GM19438 (cell line): ENCODE data around the gene GGTLC3.
A peak's percentile ranks its signal among the peaks of the same experiment; 100 is the strongest.
"Not testable (repeated sequence)": the region's sequence is repeated elsewhere in the genome, so short reads cannot be mapped to it uniquely, and the experiment has no call there.

Source experiments
- ATAC-seq: cut with Tn5 transposase; IDR thresholded peaks from one replicate; pipeline ENCODE4 v1.9.1; 2021; ENCODE audit warnings: low read depth; ENCODE audit not compliant: unreplicated experiment

GGTLC3 gene

DNA sequence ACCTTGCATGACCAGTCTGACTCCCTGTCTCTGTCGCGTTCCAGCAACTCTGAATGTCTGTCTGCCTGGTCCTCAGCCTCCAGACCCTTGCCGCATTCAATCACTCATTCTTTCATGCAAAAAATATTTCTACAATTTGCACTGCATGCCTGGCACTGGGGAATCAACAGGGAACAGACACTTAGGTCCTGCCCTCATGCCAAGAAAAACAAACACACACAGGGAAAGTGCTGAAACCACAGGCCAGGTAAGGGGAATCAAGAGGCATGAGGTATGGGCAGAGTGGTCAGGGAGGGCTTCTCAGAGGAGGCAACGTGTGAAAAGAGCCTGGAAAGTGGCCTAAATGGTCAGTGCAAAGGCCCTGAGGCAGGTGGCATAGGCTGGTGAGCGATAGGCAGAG is at the start of gene GGTLC3:
Gene GGTLC3, minus strand, starts transcription at position 101 of the 400 bp plus-strand sequence. CDS start 264 bp downstream, outside the sequence.
- not testable (repeated sequence) for ATAC-seq

DNA sequence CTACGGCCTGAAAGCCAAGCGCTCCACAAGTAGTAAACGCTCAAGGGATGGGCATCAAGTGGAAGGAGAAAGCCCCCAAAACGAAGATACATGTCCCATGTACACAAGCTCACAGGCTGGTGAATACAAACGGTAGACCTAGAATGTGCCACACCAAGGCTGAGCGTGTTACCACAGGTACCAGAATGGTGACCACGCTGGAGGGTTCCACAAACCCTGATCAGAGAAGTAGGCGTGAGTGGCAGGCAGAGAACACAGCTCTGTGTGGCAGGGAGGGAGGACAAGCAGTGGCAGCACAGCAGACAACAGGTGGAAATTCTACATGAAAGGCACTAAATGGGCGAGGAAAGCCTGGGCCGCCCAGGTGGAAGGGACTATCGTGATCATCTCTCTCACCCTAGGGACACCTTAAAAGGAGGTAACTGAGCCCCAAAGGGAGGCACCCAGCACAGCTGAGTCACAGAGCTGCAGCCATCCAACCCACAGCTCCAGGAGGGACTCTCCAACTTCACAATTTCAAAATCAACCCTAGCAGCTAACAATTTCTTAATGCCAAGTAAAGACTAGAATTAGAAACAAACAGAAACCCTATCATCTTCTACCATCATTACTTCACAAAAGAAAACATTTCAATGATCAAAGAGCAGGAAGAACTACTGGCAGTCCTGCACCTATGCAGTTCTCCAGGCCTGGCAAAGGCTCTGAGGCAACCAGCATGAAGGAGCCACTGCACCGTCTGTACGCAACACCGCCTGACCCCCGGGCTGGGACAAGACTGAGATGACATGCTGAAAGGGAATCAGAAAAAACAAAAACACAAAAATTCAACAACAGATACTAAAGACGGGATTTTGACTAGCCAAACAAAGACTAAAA is 42.4 kb upstream of the GGTLC3 start:
- ATAC-seq = not testable (repeated sequence)

DNA sequence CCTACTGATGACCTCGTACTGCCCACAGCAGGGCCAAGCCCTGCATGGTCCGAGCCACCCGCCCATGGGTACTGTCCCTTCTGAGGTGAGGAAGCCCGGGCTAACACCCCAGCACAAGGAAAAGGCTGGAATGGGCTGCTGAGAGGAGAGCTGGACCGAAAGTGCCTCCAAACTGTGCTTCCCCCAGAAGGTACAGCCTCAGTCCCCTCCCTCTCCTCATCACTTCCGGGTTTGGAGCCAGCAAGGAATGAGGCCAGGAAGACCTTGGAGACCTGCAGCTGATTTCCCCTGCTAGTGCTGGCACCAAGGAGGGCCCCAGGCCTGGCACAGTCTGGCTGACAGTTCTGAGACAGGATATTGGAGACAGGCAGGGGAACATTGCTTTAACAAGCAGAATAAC is 41.0 kb upstream of the GGTLC3 start:
- ATAC-seq = not testable (repeated sequence)

DNA sequence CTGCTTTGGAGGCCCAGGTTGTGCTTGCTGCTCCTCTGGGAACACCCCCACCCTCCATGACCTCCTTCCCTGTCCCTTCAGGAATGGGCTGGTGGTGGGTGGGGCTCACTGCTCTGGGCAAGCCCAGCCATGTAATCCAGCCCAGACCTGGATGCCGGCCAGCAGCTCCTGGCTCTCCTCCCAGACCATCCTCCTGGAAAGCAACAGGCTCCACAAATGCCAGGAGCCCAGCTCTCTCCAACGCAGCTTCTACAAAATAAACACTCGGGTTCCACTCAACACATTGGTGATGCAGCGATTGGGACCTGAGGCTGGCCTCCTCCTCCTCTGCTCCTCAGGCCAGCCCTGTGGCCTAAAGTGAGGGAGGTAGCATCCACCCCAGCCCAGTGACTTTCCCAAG is 40.6 kb upstream of the GGTLC3 start:
- ATAC-seq = not testable (repeated sequence)

DNA sequence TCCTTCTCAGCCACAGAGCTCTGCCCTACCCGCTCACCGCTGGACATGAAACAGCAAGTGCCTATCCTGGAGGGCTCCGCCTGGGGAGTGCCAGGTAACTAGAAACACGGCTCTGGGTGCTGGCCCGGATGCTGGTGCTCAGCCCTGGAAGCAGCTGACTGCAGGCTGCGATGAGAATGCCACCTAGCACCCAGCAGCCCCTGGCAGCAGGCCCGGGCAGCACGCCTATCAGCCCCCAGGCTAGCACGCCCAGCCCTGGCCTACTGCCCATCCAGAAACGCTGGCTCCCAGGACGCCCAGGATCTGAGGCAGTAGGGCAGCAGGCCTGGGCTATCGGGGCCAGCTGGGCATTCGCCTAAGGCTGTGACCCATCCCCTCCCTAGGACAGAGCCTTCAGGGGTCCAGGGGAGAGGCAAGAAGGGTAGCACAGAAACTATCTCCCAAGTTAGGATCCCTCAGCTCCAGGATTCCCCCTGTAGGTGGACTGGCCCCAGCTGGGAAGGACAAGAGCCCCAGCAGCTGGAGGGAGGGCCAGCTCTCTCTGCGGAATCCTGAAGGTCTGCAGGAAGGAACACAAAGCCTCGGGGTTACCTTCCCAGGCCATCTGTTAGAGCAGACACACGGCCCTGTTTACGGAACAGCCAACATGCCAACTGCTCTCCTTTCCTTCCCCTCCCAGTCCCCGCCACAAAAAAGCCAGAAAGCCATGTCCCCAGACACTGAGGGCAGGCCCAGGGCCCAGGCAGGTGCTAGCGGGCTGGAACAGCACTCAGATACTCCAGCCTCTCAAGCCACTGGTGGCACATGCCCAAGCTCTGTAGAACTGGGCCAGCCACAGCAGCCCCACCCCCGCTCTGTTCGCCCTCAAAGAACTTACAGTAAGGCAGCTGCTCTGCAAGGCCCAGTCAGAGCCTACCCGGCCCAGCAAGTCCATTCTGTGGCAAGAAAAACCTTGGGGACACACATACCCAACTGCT is 36.6 kb upstream of the GGTLC3 start:
- ATAC-seq = not testable (repeated sequence)

DNA sequence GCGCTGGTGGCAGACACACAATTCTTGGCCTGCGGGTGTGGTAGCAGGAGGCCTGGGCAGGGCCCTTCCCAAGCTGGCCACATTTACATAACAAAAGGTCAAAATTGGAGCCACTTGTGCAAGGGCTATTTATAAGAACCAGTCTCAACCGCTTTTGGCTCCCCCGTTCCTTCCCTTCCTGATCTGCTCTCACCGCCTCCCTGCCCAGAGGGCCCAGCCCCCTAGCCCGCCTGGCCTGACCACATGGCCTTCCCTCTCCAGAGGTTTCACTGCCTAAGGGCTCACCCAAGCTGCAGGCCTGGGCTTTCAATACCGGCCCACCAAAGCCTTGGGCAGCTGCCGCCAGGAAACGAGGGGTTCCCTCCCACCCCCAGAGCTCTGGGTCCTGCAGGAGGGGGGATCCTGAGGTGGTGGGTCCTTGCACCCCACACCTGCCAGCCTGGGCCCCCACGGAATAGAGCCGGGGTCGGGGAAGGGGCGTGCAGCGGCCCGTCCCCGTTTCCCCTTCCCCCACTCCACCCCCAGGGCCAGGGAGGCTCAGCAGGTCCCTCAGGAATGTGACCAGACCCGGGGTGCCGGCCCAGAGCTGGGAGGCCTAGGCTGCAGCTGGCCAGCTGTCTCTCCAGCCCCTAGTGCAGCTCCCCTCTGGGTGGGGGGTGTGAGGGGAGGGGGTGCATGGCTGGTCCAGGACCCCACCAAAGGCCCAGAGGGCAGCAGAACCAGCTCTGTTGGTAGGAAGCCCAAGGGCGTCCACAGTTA is 35.1 kb upstream of the GGTLC3 start:
- ATAC-seq = not testable (repeated sequence)

DNA sequence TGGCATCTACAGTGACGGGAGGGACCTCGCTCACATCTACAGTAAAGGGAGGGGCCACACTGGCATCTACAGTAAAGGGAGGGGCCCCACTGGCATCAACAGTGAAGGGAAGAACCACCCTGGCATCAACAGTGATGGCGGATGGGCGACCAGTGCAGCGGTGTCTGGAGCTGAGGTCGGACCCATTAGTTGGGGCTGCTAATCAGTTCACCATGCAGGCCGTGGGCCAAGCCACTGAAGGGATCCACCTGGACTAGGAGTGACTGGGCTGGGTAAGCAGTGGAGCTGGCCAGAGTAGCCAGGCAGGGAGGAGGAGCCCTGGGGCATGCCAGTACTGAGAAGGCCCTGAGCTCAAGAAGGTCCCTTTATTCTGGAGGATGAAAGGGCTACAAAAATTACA is 33.1 kb upstream of the GGTLC3 start:
- ATAC-seq = not testable (repeated sequence)

DNA sequence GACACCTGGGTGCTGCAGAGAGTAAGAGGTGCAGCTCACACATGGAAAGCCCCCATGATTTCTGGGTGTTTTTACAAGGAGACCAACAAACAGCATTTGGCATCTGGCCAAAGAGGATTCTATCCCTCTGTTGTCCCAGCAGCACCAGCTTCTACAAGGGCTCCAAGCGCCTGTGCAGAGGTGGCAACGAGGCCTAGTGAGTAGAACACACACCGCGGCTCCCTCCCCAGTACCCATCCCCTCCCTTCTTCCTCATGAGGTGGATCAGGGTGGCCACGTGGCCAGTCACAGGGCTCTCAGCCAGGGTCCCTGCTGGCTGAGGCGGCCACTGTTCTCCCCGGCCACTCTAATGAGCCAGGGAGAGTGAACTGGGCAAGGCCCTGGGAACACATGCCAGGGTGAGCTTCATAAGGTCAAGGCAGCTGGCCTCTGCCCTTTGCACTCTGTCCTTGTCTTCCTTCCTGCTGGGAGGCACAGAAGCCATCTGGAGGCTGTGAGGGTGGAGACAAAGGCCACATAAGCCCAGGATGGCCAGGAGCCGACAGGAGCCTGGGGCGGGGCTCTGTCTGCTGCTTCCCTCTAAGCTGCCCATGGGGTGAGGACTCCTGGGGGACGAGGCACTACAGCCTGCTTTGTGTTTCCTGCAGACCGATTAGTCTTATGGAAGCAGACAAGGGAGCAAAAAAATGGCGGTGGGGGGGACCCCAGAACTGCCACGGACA is 31.7 kb upstream of the GGTLC3 start:
- not testable (repeated sequence) for ATAC-seq

DNA sequence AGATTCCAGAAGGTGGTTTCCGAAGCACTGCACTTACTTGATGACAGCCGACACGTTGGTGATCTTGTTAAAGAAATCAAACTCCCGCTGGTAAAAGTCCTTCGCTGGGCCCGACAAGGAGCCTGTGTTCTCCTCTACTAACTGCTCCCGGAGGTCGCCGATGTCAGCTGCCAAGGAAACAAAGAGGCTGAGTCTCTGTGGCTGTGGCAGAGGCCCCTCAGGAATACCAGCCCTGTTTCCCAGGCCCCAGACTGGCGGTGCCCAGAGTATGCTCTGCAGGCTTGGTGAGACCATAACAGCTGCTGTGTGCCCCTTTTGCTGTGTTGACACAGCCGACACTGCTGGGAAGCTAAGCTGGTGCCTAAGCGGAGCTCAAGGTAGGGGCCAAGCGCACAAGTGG is 26.7 kb upstream of the GGTLC3 start:
- ATAC-seq = not testable (repeated sequence)

DNA sequence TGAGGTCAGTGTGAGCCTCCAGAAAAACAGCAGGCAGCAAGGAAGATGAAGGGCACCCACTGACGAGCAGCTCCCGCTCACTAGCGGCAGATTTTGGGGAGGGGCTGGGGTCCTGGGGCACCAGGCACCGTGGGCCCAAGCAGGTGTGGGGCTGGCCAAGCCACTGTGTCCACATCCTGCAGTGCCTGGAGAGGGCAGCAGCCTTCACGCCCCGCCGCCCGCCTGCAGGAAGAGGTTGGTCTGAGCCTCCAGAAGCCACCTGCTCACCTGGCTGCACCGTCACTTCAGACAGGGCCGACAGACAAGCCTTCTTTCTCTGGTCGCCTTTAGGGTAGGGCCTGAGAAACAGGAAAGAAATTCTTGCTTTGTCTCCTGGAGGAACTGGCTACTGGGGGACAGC is 25.4 kb upstream of the GGTLC3 start:
- ATAC-seq = not testable (repeated sequence)

DNA sequence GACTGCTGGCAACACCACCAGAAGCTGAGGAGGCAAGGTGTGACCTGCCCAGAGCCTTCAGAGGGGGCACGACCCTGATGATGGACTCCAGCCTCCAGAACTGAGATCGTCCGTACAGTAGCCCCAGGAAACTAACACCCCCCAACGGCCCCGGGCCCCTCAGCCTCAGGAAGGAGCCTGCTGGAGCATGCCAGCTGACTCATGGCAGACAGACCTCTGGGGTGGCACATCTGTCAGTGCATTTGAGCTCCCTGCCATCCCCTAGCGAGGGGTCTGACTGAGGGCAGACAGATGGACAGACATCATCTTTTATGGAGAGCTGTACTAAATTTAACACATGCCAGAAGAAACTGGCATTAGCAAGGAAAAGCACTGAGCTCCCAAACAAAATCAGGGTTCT is 22.0 kb upstream of the GGTLC3 start:
- ATAC-seq = not testable (repeated sequence)

DNA sequence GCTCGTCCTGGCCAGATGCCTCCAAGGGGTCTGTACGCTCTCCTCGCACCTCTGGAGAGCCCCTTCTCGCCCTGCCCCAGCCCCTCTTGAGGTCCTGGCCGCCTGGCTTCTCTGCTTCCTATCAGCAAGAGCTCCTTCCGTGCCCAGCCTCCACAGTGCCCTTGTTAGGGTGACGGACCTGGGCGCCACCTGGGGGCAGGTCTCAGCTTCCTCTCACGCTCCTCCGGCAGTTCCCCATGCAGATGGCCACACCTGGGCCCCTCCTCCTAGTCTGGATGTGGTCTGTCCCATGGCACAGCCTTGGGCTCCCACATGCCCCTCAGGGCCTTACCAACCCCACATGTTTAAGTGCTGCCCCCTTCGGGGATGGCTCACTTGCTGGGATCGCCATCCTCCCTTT is 16.4 kb upstream of the GGTLC3 start:
- ATAC-seq = not testable (repeated sequence)

DNA sequence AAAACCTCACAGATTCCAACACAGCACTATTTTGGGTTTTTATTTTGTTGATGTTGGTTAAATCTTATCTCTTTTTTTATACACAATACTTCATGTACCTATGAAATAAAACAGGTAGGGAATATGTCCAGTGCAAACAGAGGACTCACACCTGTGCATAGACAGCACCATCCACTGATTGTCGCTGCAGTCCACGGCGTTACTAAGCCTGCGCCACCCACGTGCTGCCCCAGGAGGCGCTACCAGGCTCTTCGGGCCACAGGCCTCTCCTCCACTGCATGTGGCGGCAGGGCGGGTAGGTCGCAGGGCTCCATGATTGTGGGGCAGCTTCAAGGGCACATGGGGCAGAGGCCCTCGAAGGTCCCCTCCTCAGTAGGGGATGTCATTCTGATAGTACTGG is 15.7 kb upstream of the GGTLC3 start:
- not testable (repeated sequence) for ATAC-seq

DNA sequence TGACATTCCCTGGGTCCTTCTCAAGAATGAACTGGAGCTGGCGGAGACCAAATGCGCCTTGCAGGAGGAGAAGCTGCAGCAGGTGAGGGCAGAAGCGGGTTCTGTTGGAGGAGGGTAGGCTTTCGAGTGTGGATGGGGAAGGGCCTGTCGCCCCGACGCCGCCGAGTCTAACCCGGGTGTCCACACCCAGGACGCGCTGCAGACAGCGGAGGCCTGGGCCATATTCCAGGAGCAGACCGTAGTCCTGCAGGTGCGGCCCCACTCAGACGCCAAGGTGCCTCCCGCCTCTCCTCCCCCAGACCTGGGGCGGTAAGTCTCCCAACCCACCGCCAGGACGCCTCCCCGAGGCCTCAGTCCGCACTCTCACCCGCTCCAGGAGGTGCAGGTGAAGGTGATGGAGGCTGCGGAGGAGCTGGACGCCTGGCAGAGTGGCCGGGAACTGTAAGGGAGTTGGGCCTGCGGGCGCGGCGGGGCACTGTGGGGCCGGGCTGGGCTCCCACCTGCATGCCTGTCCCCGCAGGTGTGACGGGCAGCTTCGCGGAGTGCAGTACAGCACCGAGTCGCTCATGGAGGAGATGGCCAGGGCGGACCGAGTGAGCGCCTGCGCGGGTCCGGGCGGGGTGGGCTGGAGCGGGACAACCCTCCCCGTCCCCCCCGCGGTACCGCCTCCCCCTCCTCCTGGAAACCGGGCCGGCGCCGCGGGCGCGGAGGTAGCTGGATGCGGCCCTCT is 11.6 kb upstream of the GGTLC3 start:
- peak; percentile 26 for ATAC-seq

DNA sequence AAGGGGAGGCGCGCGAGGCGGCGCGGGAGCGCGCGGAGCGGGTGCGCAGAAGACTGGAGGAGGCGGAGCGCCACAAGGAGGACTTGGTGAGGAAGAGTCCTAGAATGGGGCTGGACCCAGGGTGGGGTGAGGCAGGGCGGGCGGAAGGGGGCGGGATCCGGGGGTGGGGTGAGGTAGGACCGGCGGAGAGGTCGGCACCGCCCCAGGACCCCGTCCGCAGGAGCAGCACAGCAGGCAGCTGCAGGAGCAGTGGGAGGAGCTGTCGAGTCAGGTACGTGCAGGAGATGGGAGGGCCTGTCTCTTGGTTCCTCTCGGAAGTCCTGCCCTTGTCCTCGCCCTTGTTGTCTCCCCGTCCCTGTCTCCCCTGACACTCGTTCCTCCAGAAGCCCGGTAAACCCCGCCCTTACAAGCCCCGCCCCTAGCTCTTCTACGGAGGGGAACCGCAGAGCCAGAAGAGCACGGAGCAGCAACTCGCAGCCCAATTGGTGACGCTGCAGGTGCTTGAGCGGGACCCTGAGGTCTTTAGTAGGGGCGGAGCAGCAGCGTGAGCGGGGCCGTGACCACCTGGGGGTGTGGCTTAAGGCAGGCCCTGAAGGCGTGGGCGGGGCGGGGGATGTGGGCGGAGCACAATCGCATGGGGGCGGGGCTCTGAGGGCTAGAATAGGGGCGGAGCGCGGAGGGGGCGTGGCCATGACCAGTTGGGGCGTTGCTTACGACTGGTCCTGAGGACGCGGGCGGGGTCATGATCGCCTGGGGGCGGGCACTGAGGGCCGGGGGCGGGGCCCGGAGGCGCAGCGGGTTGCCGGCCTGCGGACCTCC is 10.8 kb upstream of the GGTLC3 start:
- ATAC-seq = peak; percentile 68

DNA sequence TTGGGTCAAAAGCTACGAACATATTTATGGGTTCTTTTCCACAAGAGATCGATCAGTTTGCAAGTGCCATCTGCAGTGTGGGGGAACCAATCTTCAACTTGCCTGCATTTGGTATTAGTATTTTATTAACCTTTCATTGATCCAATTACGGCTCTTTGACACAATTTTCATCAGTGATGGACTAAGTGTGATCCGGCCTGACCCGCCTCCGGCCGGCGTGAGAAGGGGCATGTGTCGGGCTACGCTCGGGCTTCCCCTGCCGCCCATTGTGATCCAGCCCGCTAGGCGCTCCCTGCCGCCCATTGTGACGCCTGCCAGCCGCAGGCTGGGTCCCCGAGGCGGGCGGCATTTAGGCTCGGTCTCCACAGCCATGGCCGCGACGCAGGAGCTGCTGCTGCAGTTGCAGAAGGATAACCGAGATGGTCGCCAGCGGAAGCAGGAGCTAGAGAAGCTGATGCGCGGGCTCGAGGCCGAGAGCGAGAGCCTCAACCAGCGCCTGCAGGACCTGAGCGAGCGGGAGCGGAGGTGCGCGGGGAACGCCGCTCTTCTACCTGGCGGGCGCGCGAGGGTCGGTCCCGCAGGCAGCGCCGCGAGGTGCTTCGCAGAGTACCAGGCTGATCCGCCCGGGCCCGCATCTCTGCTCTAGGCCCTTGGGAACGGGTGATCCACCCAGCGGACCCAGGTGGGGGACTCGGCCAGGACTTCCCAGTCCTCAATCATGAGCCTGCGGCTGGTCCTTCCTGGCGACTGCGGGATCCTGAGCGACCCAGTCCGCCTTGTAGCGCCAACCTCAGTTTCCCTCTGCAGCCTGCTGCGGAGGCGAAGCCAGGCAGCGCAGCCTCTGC is 10.0 kb upstream of the GGTLC3 start, which contains the start of gene TMEM191B:
Gene TMEM191B, plus strand, starts transcription at position 51 of the 845 bp plus-strand sequence. Its CDS starts 179 bp downstream, at position 230.
- peak; percentile 16 for ATAC-seq

DNA sequence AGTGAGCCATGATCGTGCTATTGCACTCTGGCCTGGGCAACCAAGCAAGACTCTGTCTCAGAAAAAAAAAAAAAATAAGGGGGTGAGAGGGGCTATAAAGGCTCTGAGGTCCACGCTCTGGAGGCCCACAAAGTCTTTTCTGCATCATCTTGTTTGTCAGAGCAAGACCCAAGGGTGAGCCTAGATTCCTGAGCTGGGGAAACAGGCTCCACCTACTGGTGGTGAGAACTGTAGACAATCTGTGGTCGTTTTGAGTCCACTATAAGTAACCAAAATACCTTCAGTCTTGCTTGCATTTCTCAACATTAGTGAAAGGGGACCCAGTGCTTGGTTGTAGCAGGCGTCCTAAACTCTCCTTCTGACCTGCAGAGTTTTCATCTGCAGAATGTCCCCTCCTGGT is 5.4 kb upstream of the GGTLC3 start:
- not testable (repeated sequence) for ATAC-seq
